ENCODE data around the gene FEZ2.

FEZ2 gene

GRCh38 chr2:36535099-36535498, 62.9 kb downstream of the FEZ2 start:
- Histone ChIP-seq H3K4me3 (ENCODE audit: insufficient read depth, low read depth, low read length, poor library complexity, severe bottlenecking) (no peak overlapping the region), H3K4me1 (ENCODE audit: control insufficient read depth, insufficient read depth, low read length, poor library complexity, severe bottlenecking) (no peaks in the 10 kb centered on the region), H3K27me3 (replicated peaks; ENCODE audit: control insufficient read depth, insufficient read depth, low read length, poor library complexity, severe bottlenecking) (no peaks in the 10 kb centered on the region), H3K27ac (ENCODE audit: insufficient read depth, low read length, poor library complexity, severe bottlenecking) (no peak overlapping the region), H3K36me3 (ENCODE audit: control insufficient read depth, insufficient read depth, low read length) (no peaks in the 10 kb centered on the region), H3K9me3 (ENCODE audit: control insufficient read depth, low read length) (no peaks in the 10 kb centered on the region)
- no peak for DNase-seq

- no peak for DNase-seq
- Histone ChIP-seq H3K9me3 (ENCODE audit: control insufficient read depth, low read length) (no peaks in the 10 kb centered on the region), H3K27ac (ENCODE audit: insufficient read depth, low read length, poor library complexity, severe bottlenecking) (peak overlapping the region; percentile 43), H3K4me3 (ENCODE audit: insufficient read depth, low read depth, low read length, poor library complexity, severe bottlenecking) (no peak overlapping the region), H3K4me1 (ENCODE audit: control insufficient read depth, insufficient read depth, low read length, poor library complexity, severe bottlenecking) (no peaks in the 10 kb centered on the region), H3K27me3 (replicated peaks; ENCODE audit: control insufficient read depth, insufficient read depth, low read length, poor library complexity, severe bottlenecking) (no peaks in the 10 kb centered on the region), H3K36me3 (ENCODE audit: control insufficient read depth, insufficient read depth, low read length) (no peaks in the 10 kb centered on the region)
These were observed 63.6 kb downstream of the FEZ2 start for GRCh38 chr2:36534275-36534799.

- Histone ChIP-seq H3K4me1 (ENCODE audit: control insufficient read depth, insufficient read depth, low read length, poor library complexity, severe bottlenecking) (no peaks in the 10 kb centered on the region), H3K27ac (ENCODE audit: insufficient read depth, low read length, poor library complexity, severe bottlenecking) (no peak overlapping the region)
These were observed 67.0 kb downstream of the FEZ2 start for GRCh38 chr2:36530983-36531354.

GRCh38 chr2:36530178-36530982, 67.6 kb downstream of the FEZ2 start:
- no peaks in the 10 kb centered on the region for H3K36me3 ChIP-seq (ENCODE audit: control insufficient read depth, insufficient read depth, low read length)
- no peaks in the 10 kb centered on the region for H3K4me1 ChIP-seq (ENCODE audit: control insufficient read depth, insufficient read depth, low read length, poor library complexity, severe bottlenecking)
- no peaks in the 10 kb centered on the region for H3K9me3 ChIP-seq (ENCODE audit: control insufficient read depth, low read length)
- H3K27me3 ChIP-seq (replicated peaks; ENCODE audit: control insufficient read depth, insufficient read depth, low read length, poor library complexity, severe bottlenecking), result no peaks in the 10 kb centered on the region
- no peak for DNase-seq
- H3K4me3 ChIP-seq (ENCODE audit: insufficient read depth, low read depth, low read length, poor library complexity, severe bottlenecking), result no peak overlapping the region
- no peak overlapping the region for H3K27ac ChIP-seq (ENCODE audit: insufficient read depth, low read length, poor library complexity, severe bottlenecking)

More at GRCh38 chr2:36530983-36531354, 67.0 kb downstream of the FEZ2 start:
- Histone ChIP-seq H3K9me3 (ENCODE audit: control insufficient read depth, low read length) (no peaks in the 10 kb centered on the region), H3K27me3 (replicated peaks; ENCODE audit: control insufficient read depth, insufficient read depth, low read length, poor library complexity, severe bottlenecking) (no peaks in the 10 kb centered on the region), H3K36me3 (ENCODE audit: control insufficient read depth, insufficient read depth, low read length) (no peaks in the 10 kb centered on the region), H3K4me3 (ENCODE audit: insufficient read depth, low read depth, low read length, poor library complexity, severe bottlenecking) (no peak overlapping the region)
- DNase-seq, result no peak

GRCh38 chr2:36528766-36529392, 69.1 kb downstream of the FEZ2 start:
- Histone ChIP-seq H3K4me1 (ENCODE audit: control insufficient read depth, insufficient read depth, low read length, poor library complexity, severe bottlenecking) (no peaks in the 10 kb centered on the region), H3K27me3 (replicated peaks; ENCODE audit: control insufficient read depth, insufficient read depth, low read length, poor library complexity, severe bottlenecking) (no peaks in the 10 kb centered on the region), H3K27ac (ENCODE audit: insufficient read depth, low read length, poor library complexity, severe bottlenecking) (no peak overlapping the region), H3K4me3 (ENCODE audit: insufficient read depth, low read depth, low read length, poor library complexity, severe bottlenecking) (no peak overlapping the region), H3K36me3 (ENCODE audit: control insufficient read depth, insufficient read depth, low read length) (no peaks in the 10 kb centered on the region), H3K9me3 (ENCODE audit: control insufficient read depth, low read length) (no peaks in the 10 kb centered on the region)
- no peak for DNase-seq

GRCh38 chr2:36528274-36528673, 69.7 kb downstream of the FEZ2 start:
- Histone ChIP-seq H3K4me1 (ENCODE audit: control insufficient read depth, insufficient read depth, low read length, poor library complexity, severe bottlenecking) (no peaks in the 10 kb centered on the region), H3K4me3 (ENCODE audit: insufficient read depth, low read depth, low read length, poor library complexity, severe bottlenecking) (no peak overlapping the region), H3K27ac (ENCODE audit: insufficient read depth, low read length, poor library complexity, severe bottlenecking) (no peak overlapping the region), H3K27me3 (replicated peaks; ENCODE audit: control insufficient read depth, insufficient read depth, low read length, poor library complexity, severe bottlenecking) (no peaks in the 10 kb centered on the region), H3K9me3 (ENCODE audit: control insufficient read depth, low read length) (no peaks in the 10 kb centered on the region), H3K36me3 (ENCODE audit: control insufficient read depth, insufficient read depth, low read length) (no peaks in the 10 kb centered on the region)
- DNase-seq, result no peak

GRCh38 chr2:36526226-36526625, 71.7 kb downstream of the FEZ2 start:
- H3K4me1 ChIP-seq (ENCODE audit: control insufficient read depth, insufficient read depth, low read length, poor library complexity, severe bottlenecking), result no peaks in the 10 kb centered on the region
- H3K27ac ChIP-seq (ENCODE audit: insufficient read depth, low read length, poor library complexity, severe bottlenecking), result no peak overlapping the region
- H3K27me3 ChIP-seq (replicated peaks; ENCODE audit: control insufficient read depth, insufficient read depth, low read length, poor library complexity, severe bottlenecking), result no peaks in the 10 kb centered on the region
- no peaks in the 10 kb centered on the region for H3K9me3 ChIP-seq (ENCODE audit: control insufficient read depth, low read length)
- DNase-seq, result no peak
- no peaks in the 10 kb centered on the region for H3K36me3 ChIP-seq (ENCODE audit: control insufficient read depth, insufficient read depth, low read length)
- no peak overlapping the region for H3K4me3 ChIP-seq (ENCODE audit: insufficient read depth, low read depth, low read length, poor library complexity, severe bottlenecking)

GRCh38 chr2:36525245-36525644, 72.7 kb downstream of the FEZ2 start:
- Histone ChIP-seq H3K4me3 (ENCODE audit: insufficient read depth, low read depth, low read length, poor library complexity, severe bottlenecking) (no peak overlapping the region), H3K27ac (ENCODE audit: insufficient read depth, low read length, poor library complexity, severe bottlenecking) (no peak overlapping the region), H3K27me3 (replicated peaks; ENCODE audit: control insufficient read depth, insufficient read depth, low read length, poor library complexity, severe bottlenecking) (no peaks in the 10 kb centered on the region), H3K4me1 (ENCODE audit: control insufficient read depth, insufficient read depth, low read length, poor library complexity, severe bottlenecking) (no peaks in the 10 kb centered on the region), H3K9me3 (ENCODE audit: control insufficient read depth, low read length) (no peaks in the 10 kb centered on the region), H3K36me3 (ENCODE audit: control insufficient read depth, insufficient read depth, low read length) (no peaks in the 10 kb centered on the region)
- DNase-seq, result no peak

- no peaks in the 10 kb centered on the region for H3K27me3 ChIP-seq (replicated peaks; ENCODE audit: control insufficient read depth, insufficient read depth, low read length, poor library complexity, severe bottlenecking)
- H3K4me1 ChIP-seq (ENCODE audit: control insufficient read depth, insufficient read depth, low read length, poor library complexity, severe bottlenecking), result no peaks in the 10 kb centered on the region
- no peak overlapping the region for H3K27ac ChIP-seq (ENCODE audit: insufficient read depth, low read length, poor library complexity, severe bottlenecking)
- H3K4me3 ChIP-seq (ENCODE audit: insufficient read depth, low read depth, low read length, poor library complexity, severe bottlenecking), result no peak overlapping the region
- no peak for DNase-seq
- no peaks in the 10 kb centered on the region for H3K9me3 ChIP-seq (ENCODE audit: control insufficient read depth, low read length)
- no peaks in the 10 kb centered on the region for H3K36me3 ChIP-seq (ENCODE audit: control insufficient read depth, insufficient read depth, low read length)
These were observed 74.8 kb downstream of the FEZ2 start for GRCh38 chr2:36523153-36523552.

- no peak overlapping the region for H3K27ac ChIP-seq (ENCODE audit: insufficient read depth, low read length, poor library complexity, severe bottlenecking)
- H3K4me1 ChIP-seq (ENCODE audit: control insufficient read depth, insufficient read depth, low read length, poor library complexity, severe bottlenecking), result no peaks in the 10 kb centered on the region
- H3K36me3 ChIP-seq (ENCODE audit: control insufficient read depth, insufficient read depth, low read length), result no peaks in the 10 kb centered on the region
- DNase-seq, result no peak
- H3K4me3 ChIP-seq (ENCODE audit: insufficient read depth, low read depth, low read length, poor library complexity, severe bottlenecking), result no peak overlapping the region
- no peaks in the 10 kb centered on the region for H3K9me3 ChIP-seq (ENCODE audit: control insufficient read depth, low read length)
- no peaks in the 10 kb centered on the region for H3K27me3 ChIP-seq (replicated peaks; ENCODE audit: control insufficient read depth, insufficient read depth, low read length, poor library complexity, severe bottlenecking)
These were observed 77.5 kb downstream of the FEZ2 start for GRCh38 chr2:36520431-36520830.
